Liver (tissue), 3 donors: ENCODE measurements around the gene TCTA.

Experiments
- CTCF ChIP-seq: fragments of 150-350 bp; IDR thresholded peaks from 2 replicates; pipeline ENCODE4 v1.5.1; 2017; ENCODE audit warnings: improper control_type of control experiment, low read depth, low read length; ENCODE audit not compliant: missing input control
- EGR1 ChIP-seq, 2 donors: IDR thresholded peaks; 2 replicates each; pipeline ENCODE4 v1.6.1; 2016 to 2018; ENCODE audit warnings: antibody characterized with exemption in 2 of 2, low read depth in 2 of 2
- JUND ChIP-seq, 2 donors: IDR thresholded peaks; 2 replicates each; pipeline ENCODE4 v1.6.1; 2016; ENCODE audit warnings: antibody characterized with exemption in 2 of 2
- NR2F2 ChIP-seq: IDR thresholded peaks from 2 replicates; pipeline ENCODE4 v1.6.1; 2016; ENCODE audit warnings: antibody characterized with exemption
- RAD21 ChIP-seq, 2 donors: IDR thresholded peaks; 2 replicates each; pipeline ENCODE4 v1.6.1; 2016; ENCODE audit warnings: antibody characterized with exemption in 2 of 2, mild to moderate bottlenecking in 2 of 2
- REST ChIP-seq: IDR thresholded peaks from 2 replicates; pipeline ENCODE4 v1.6.1; 2016; ENCODE audit warnings: antibody characterized with exemption, mild to moderate bottlenecking
- SP1 ChIP-seq: IDR thresholded peaks from 2 replicates; pipeline ENCODE4 v1.6.1; 2018; ENCODE audit warnings: antibody characterized with exemption, mild to moderate bottlenecking
- donor health status: healthy.
- donor health status: healthy.

- TF ChIP-seq CTCF: no peak
- no peak for TF ChIP-seq JUND (IDR thresholded peaks at IDR 0.05)
- no peak for TF ChIP-seq RAD21 (IDR thresholded peaks at IDR 0.05)
- no peak for TF ChIP-seq NR2F2
- no peak for TF ChIP-seq REST
- peak in 1 of 2 donors; percentile 9 for TF ChIP-seq EGR1 (IDR thresholded peaks at IDR 0.05; ENCODE audit: low read depth in 2 of 2)
- TF ChIP-seq SP1: no peak
These were observed 26.0 kb upstream of the TCTA start for GRCh38 chr3:49386056-49386756.
